Forelimb muscle (tissue), 1 donor: ENCODE measurements around the gene CPSF4. TPM values are rescaled to one million over a fixed set of nuclear protein-coding genes. Genes with fewer than 3 reads are reported as not detected.
A peak's percentile ranks its signal among the peaks of the same experiment; 100 is the strongest.
"Not testable (repeated sequence)": the region's sequence is repeated elsewhere in the genome, so short reads cannot be mapped to it uniquely, and the experiment has no call there.

Experiments used
- DNase-seq: peaks from one replicate; pipeline ENCODE4 v3.0.0-alpha.2; 2013; ENCODE audit warnings: low read depth
- polyA plus RNA-seq: library from polyadenylated mRNA; unstranded; fragments of 120-200 nt; gene quantifications from one replicate; pipeline ENCODE4 v1.2.1, GENCODE V29; 2013; ENCODE audit not compliant: insufficient read length

Gene CPSF4
- polyA plus RNA-seq, 1 donor = 38.6 TPM

- DNase-seq = no peak
These were observed 52.1 kb downstream of the CPSF4 start for GRCh38 chr7:99490878-99491277.

- DNase-seq = no peak
These were observed 55.1 kb downstream of the CPSF4 start for GRCh38 chr7:99493823-99494222.

GRCh38 chr7:99497766-99498545, 59.2 kb downstream of the CPSF4 start:
- DNase-seq = no peak

GRCh38 chr7:99498546-99498944, 59.8 kb downstream of the CPSF4 start:
- DNase-seq = no peak

GRCh38 chr7:99499371-99499720, 60.6 kb downstream of the CPSF4 start:
- no peak for DNase-seq

DNA sequence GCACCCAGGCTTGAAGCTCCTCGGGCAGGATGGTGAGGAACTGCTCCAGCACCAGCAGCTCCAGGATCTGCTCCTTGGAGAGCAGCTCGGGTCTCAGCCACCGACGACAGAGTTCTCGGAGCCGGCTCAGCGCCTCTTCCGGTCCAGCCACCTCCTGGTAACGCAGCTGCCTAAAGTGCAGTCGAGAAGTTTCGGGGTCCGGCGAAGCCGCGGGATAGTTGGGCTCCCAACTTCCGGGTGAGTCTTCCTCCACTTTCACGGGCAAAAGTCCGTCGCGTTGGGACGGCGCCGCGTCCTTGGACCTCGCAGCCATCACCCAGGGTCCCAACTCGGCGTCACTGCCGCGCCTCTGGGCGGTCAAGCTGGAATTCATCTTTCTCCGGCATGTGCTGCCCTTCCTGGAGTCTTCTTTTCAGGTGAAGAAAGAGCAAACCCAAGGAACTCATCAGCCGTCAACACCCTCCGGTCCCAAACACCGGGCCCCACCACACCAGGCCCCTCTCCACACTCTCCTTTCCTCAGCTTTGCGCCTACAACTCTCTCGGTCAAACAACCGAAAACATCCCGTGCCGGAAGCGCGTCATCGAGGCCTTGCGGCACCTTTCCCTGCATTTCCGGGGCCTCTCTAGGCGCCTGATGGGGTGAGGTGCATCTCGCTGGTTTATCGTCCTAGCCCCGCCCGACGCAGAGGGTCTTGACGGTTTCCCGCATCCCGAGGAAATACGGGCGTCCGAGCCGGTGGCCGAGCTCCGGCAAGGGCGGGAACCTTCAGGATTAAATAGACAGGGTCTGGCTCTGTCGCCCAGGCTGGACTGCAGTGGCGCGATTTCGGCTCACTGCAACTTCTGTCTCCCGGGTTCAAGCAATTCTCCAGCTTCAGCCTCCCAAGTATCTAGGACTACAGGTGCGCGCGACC, 61.2 kb downstream of the CPSF4 start, which contains the start of gene ZNF394:
Gene ZNF394, minus strand, starts transcription at position 561 of the 916 bp plus-strand sequence. Its CDS starts 188 bp downstream, at position 373.
- DNase-seq = peak; percentile 87

- DNase-seq = no peak
These were observed 61.9 kb downstream of the CPSF4 start for GRCh38 chr7:99500637-99501009.

GRCh38 chr7:99501236-99501635, 62.5 kb downstream of the CPSF4 start:
- not testable (repeated sequence) for DNase-seq

GRCh38 chr7:99504281-99504602, 65.5 kb downstream of the CPSF4 start:
- DNase-seq = no peak

GRCh38 chr7:99504603-99505323, 66.0 kb downstream of the CPSF4 start, which contains the start of gene ZKSCAN5:
Gene ZKSCAN5, plus strand, starts transcription at chr7:99504662. Its CDS starts 1,383 bp downstream, at chr7:99506045.
- peak; percentile 86 for DNase-seq

GRCh38 chr7:99505324-99505662, 66.5 kb downstream of the CPSF4 start:
- no peak for DNase-seq

Other genes starting within 250 kb of the CPSF4 start
- gene KPNA7, start 230.8 kb upstream of the CPSF4 start, polyA plus RNA-seq = not detected
- 0.18 TPM for gene MYH16, start 166.1 kb upstream of the CPSF4 start, polyA plus RNA-seq
- gene ARPC1A, start 113.0 kb upstream of the CPSF4 start, polyA plus RNA-seq = 55.8 TPM
- 35.0 TPM for gene ARPC1B, start 64.2 kb upstream of the CPSF4 start, polyA plus RNA-seq
- gene PDAP1, start 30.3 kb upstream of the CPSF4 start, polyA plus RNA-seq = 109 TPM
- 68.8 TPM for gene BUD31, start 30.0 kb upstream of the CPSF4 start, polyA plus RNA-seq
- 3.7 TPM for gene PTCD1, start 145 bp upstream of the CPSF4 start, polyA plus RNA-seq
- 366 TPM for gene ATP5MF, start 27.2 kb downstream of the CPSF4 start, polyA plus RNA-seq
- 37.8 TPM for gene ZNF789, start 33.9 kb downstream of the CPSF4 start, polyA plus RNA-seq
- 9.7 TPM for gene ZNF394, start 61.3 kb downstream of the CPSF4 start, polyA plus RNA-seq
- 9.4 TPM for gene ZKSCAN5, start 65.7 kb downstream of the CPSF4 start, polyA plus RNA-seq
- 8.6 TPM for gene FAM200A, start 113.2 kb downstream of the CPSF4 start, polyA plus RNA-seq
- 46.1 TPM for gene ZNF655, start 119.7 kb downstream of the CPSF4 start, polyA plus RNA-seq
- 0.77 TPM for gene TMEM225B, start 159.3 kb downstream of the CPSF4 start, polyA plus RNA-seq
- 8.8 TPM for gene ZSCAN25, start 178.0 kb downstream of the CPSF4 start, polyA plus RNA-seq
- gene CYP3A5, start 241.1 kb downstream of the CPSF4 start, polyA plus RNA-seq = 0.71 TPM